ENCODE results near the gene CGN. TPM values are rescaled to one million over a fixed set of nuclear protein-coding genes. Genes with fewer than 3 reads are reported as not detected.

The CGN gene
- total and polyA plus RNA-seq, 2 of the 13 experiments (the other 11 are each of a cell fraction or from before 2014, with no cell fraction given), result 0.75 to 0.81 TPM

- no peak for TF ChIP-seq ZBTB1 (CRISPR knock-in tag; IDR thresholded peaks at IDR 0.05; ENCODE audit: borderline replicate concordance)
- no peak for TF ChIP-seq MZF1 (CRISPR knock-in tag; IDR thresholded peaks at IDR 0.05; ENCODE audit: borderline replicate concordance)
- no peak for TF ChIP-seq THRA (CRISPR knock-in tag; IDR thresholded peaks at IDR 0.05; ENCODE audit: borderline replicate concordance)
- TF ChIP-seq ARID2 (CRISPR knock-in tag; IDR thresholded peaks at IDR 0.05; ENCODE audit: borderline replicate concordance), result no peak
These were observed 31.7 kb upstream of the CGN start (continued) for GRCh38 chr1:151479462-151479861.

- ATAC-seq, result no peak
- FAIRE-seq, result no peak
- intact Hi-C loops (cut with micrococcal nuclease; ENCODE audit: unreplicated experiment) (no loop called here), in situ Hi-C loops (cut with HindIII; ENCODE audit: extremely low pct_ligation_motif_present, low pct_unique_long_range_greater_than_20kb) (no loop called here)
- BruUV-seq (replicated peaks), result no TSS peak
- no peak overlapping the region for H3K4me2 ChIP-seq (ENCODE audit: low read depth, low read length)
- no peak for DNase-seq (ENCODE audit: low spot score)
- no peak overlapping the region for H3K4me3 ChIP-seq (replicated peaks in 1 of 3; ENCODE audit: insufficient read depth in 1 of 3, low read depth in 2 of 3, low read length in 3 of 3)
- ChIA-PET POLR2A (no interaction called here), CTCF (ENCODE audit: low intra/inter-chr PET ratio, low total read pairs) (no interaction called here)
- no peak overlapping the region for H2AFZ ChIP-seq (ENCODE audit: low read length)
- no peak overlapping the region for H3K9ac ChIP-seq (ENCODE audit: insufficient read depth, low read depth, low read length)
- no peaks in the 10 kb centered on the region for H4K20me1 ChIP-seq (ENCODE audit: insufficient read depth, low read length)
- H3K36me3 ChIP-seq (replicated peaks in 1 of 2; ENCODE audit: control insufficient read depth in 1 of 2, insufficient read depth in 2 of 2, low read length in 2 of 2), result no peaks in the 10 kb centered on the region
- H3K27ac ChIP-seq (ENCODE audit: extremely low read length, insufficient read depth, low read length), result no peak overlapping the region
- H3K79me2 ChIP-seq (ENCODE audit: insufficient read depth, low read length), result no peaks in the 10 kb centered on the region
- H3K4me1 ChIP-seq (ENCODE audit: insufficient read depth, low read length), result peaks cover 13% of the 10 kb centered on the region
- WGBS (ENCODE audit: low lambda C conversion rate), result 64% methylated on average over 1 of the region's 1 CpG
- no peaks in the 10 kb centered on the region; the same call in 1 of the 2 replicates for H3K9me3 ChIP-seq (ENCODE audit: low read length)
- no peaks in the 10 kb centered on the region for H3K27me3 ChIP-seq (ENCODE audit: control insufficient read depth in 1 of 2, insufficient read depth in 2 of 2, low read length in 2 of 2)
- TF ChIP-seq CEBPZ (IDR thresholded peaks at IDR 0.05; ENCODE audit: low read length) (no peak), FOXA1 (IDR thresholded peaks at IDR 0.05) (no peak), FOXA1 (CRISPR knock-in tag; IDR thresholded peaks at IDR 0.05) (no peak), ZNF841 (CRISPR knock-in tag; IDR thresholded peaks at IDR 0.05; ENCODE audit: borderline replicate concordance) (no peak), ZNF674 (CRISPR knock-in tag; IDR thresholded peaks at IDR 0.05; ENCODE audit: low read depth) (no peak), GMEB1 (CRISPR knock-in tag; IDR thresholded peaks at IDR 0.05; ENCODE audit: borderline replicate concordance) (no peak), HINFP (CRISPR knock-in tag; IDR thresholded peaks at IDR 0.05; ENCODE audit: low read depth) (no peak), SMAD3 (CRISPR knock-in tag; IDR thresholded peaks at IDR 0.05) (no peak)
These were observed 29.2 kb upstream of the CGN start for GRCh38 chr1:151482017-151482416.
